Activated CD8-positive, alpha-beta T cell treated with anti-CD3 and anti-CD28 coated beads for 36 hours (primary cell): ENCODE measurements around the gene TMEM134. TPM values are rescaled to one million over a fixed set of nuclear protein-coding genes. Genes with fewer than 3 reads are reported as not detected.

Experiments used
- ATAC-seq: fragments of 200-7000 bp; cut with Tn5 transposase; one replicate; pipeline ENCODE4 v1.10.0; 2021; ENCODE audit warnings: mild to moderate bottlenecking, moderate library complexity
- CTCF ChIA-PET: fragments of 350-600 bp; sonication (Branson Sonifier 250); formaldehyde crosslinking; loops from one replicate; lab custom pipeline; 2021; ENCODE audit warnings: antibody characterized with exemption; lab: Charles Lee
- POLR2A ChIA-PET: fragments of 350-600 bp; sonication (Branson Sonifier 250); formaldehyde crosslinking; loops from one replicate; lab custom pipeline; 2021; ENCODE audit warnings: antibody characterized with exemption; lab: Charles Lee
- DNase-seq: peaks from one replicate; pipeline ENCODE4 v3.0.0-alpha.2; 2020
- H3K27ac Mint-ChIP-seq: one replicate; pipeline ENCODE4 v1.8.0; 2021; ENCODE audit warnings: mild to moderate bottlenecking, mixed read lengths
- H3K27me3 Mint-ChIP-seq: one replicate; pipeline ENCODE4 v1.8.0; 2021; ENCODE audit warnings: mixed read lengths
- H3K36me3 Mint-ChIP-seq: one replicate; pipeline ENCODE4 v1.8.0; 2021; ENCODE audit warnings: low read depth, mixed read lengths
- H3K4me1 Mint-ChIP-seq: one replicate; pipeline ENCODE4 v1.8.0; 2021; ENCODE audit warnings: low read depth, mixed read lengths
- H3K4me3 Mint-ChIP-seq: one replicate; pipeline ENCODE4 v1.8.0; 2021; ENCODE audit warnings: mild to moderate bottlenecking, moderate library complexity, mixed read lengths
- H3K9me3 Mint-ChIP-seq: one replicate; pipeline ENCODE4 v1.8.0; 2021; ENCODE audit warnings: mixed read lengths
- intact Hi-C: fragments of 100-400 bp; cut with micrococcal nuclease; formaldehyde crosslinking; loops from one replicate; pipeline ENCODE4 v1.10.0; 2022
- total RNA-seq, 2 experiments: library from RNA; stranded (reverse); gene quantifications; one replicate each; pipeline ENCODE4 v1.2.3, GENCODE V29; 2021
- TF ChIP-seq, protein P1 (sequence below): fragments of 200-600 bp; IDR thresholded peaks from one replicate; pipeline ENCODE4 v1.8.0; 2022; ENCODE audit warnings: antibody characterized with exemption, mild to moderate bottlenecking

TMEM134 gene
- total RNA-seq, 2 experiments from 2014 or later: 56.0 to 59.2 TPM

GRCh38 chr11:67506426-67507051 lies 37.5 kb upstream of the TMEM134 start:
- TF ChIP-seq, protein P1, sequence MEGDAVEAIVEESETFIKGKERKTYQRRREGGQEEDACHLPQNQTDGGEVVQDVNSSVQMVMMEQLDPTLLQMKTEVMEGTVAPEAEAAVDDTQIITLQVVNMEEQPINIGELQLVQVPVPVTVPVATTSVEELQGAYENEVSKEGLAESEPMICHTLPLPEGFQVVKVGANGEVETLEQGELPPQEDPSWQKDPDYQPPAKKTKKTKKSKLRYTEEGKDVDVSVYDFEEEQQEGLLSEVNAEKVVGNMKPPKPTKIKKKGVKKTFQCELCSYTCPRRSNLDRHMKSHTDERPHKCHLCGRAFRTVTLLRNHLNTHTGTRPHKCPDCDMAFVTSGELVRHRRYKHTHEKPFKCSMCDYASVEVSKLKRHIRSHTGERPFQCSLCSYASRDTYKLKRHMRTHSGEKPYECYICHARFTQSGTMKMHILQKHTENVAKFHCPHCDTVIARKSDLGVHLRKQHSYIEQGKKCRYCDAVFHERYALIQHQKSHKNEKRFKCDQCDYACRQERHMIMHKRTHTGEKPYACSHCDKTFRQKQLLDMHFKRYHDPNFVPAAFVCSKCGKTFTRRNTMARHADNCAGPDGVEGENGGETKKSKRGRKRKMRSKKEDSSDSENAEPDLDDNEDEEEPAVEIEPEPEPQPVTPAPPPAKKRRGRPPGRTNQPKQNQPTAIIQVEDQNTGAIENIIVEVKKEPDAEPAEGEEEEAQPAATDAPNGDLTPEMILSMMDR: peak; percentile 54
- ATAC-seq (no peak), DNase-seq (no peak)
- CTCF ChIA-PET: interaction anchor here (0.6 to 1.9 kb wide), 9 partner anchors 15 to 155 kb away, joined by 3 to 8 read pairs (median 4); partner anchors contain the start of genes PPP1CA and TMEM134
- Mint-ChIP-seq H3K4me3 (peak overlapping the region; percentile 89), H3K27ac (peak overlapping the region; percentile 88), H3K27me3 (no peaks in the 10 kb centered on the region), H3K9me3 (no peaks in the 10 kb centered on the region), H3K4me1 (peaks cover 39% of the 10 kb centered on the region), H3K36me3 (peaks cover 15% of the 10 kb centered on the region)
- intact Hi-C loops: loop anchor here (1.0 to 5.0 kb wide), 2 partner anchors 22 to 69 kb away; partner anchors contain the start of gene PTPRCAP
- POLR2A ChIA-PET: interaction anchor here (0.8 to 8.8 kb wide), 6 partner anchors 18 to 103 kb away, joined by 3 to 108 read pairs (median 5); partner anchors contain the start of genes PTPRCAP and TBC1D10C

DNA sequence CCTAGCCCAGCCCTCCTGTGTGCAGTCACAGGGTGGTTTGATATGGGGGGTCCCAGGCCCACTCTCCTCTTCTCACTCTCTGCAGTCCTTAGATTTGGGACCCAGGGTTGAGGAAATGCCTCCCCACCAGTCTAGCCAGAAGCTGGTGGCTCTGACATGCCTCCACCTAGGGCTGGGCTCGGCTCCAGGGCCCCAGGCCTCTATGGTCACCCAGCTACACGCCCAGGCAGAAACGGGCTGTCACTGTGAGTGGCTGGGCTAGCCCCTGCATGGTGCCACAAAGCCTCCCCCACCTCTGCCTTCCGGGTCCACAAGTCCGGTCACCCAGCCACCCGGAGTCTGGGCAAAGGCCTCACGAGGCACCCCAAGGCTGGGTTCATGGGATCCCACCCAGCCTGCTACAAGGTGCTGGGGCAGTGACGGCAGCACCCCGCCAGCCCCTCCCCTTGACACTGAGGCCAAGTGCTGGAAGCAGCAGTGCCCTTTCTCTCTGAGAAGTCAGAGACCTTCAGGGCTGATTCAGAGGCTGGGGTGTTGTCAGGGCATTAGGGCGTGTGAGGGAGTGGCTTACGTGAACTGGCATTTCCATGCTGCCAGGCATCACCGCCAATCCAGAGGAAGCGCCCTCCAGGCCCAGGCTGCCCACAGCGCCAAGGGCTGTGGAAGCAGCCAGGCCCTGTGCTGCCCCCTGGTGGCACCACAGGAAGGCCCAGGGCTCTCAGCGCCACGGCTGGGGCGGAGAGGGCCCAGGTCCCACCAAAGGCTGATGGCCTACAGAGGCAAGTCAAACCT lies 36.8 kb upstream of the TMEM134 start:
- Mint-ChIP-seq H3K9me3 (no peaks in the 10 kb centered on the region), H3K4me3 (peak overlapping the region; percentile 89), H3K27ac (peak overlapping the region; percentile 97), H3K27me3 (no peaks in the 10 kb centered on the region), H3K4me1 (peaks cover 47% of the 10 kb centered on the region), H3K36me3 (peaks cover 20% of the 10 kb centered on the region)
- TF ChIP-seq, protein P1: peak; percentile 91
- peak; percentile 97 for DNase-seq
- CTCF ChIA-PET: interaction anchor here (1.0 to 1.9 kb wide), 9 partner anchors 14 to 154 kb away, joined by 3 to 8 read pairs (median 4); partner anchors contain the start of gene PPP1CA
- peak; percentile 67 for ATAC-seq
- intact Hi-C loops: loop anchor here (1.0 to 5.0 kb wide), 2 partner anchors 22 to 68 kb away; partner anchors contain the start of gene PTPRCAP
- POLR2A ChIA-PET: interaction anchor here (0.6 to 8.8 kb wide), 8 partner anchors 11 to 154 kb away, joined by 3 to 108 read pairs (median 4); partner anchors contain the start of genes PPP1CA, PTPRCAP and TBC1D10C

GRCh38 chr11:67504950-67505581 lies 36.0 kb upstream of the TMEM134 start, which contains the start of gene PITPNM1:
PITPNM1 (minus strand) TSS chr11:67505363; CDS start chr11:67504180, 1,183 bp downstream.
- ChIA-PET POLR2A (interaction anchor here (0.7 to 8.8 kb wide), 9 partner anchors 10 to 153 kb away, joined by 3 to 108 read pairs (median 4); partner anchors contain the start of genes AIP, PPP1CA, PTPRCAP and TBC1D10C), CTCF (interaction anchor here (1.0 to 1.9 kb wide), 7 partner anchors 13 to 148 kb away, joined by 3 to 8 read pairs (median 4); partner anchors contain the start of gene PPP1CA)
- Mint-ChIP-seq H3K27ac (peak within 1 kb of the TSS; percentile 97), H3K4me1 (peaks cover 50% of the 10 kb centered on the region), H3K9me3 (no peaks in the 10 kb centered on the region), H3K4me3 (peak within 1 kb of the TSS; percentile 89), H3K27me3 (no peaks in the 10 kb centered on the region), H3K36me3 (peaks cover 27% of the 10 kb centered on the region)
- TF ChIP-seq, protein P1: no peak
- intact Hi-C loops: loop anchor here (5.0 kb wide), 1 partner anchor 68 kb away; the partner anchor contains the start of gene PTPRCAP
- ATAC-seq (peak; percentile 5), DNase-seq (peak; percentile 78)

GRCh38 chr11:67504005-67504949 lies 35.2 kb upstream of the TMEM134 start:
- H3K9me3 Mint-ChIP-seq: no peaks in the 10 kb centered on the region
- DNase-seq: peak; percentile 54
- H3K4me3 Mint-ChIP-seq: peak overlapping the region; percentile 89
- POLR2A ChIA-PET: interaction anchor here (0.8 to 8.8 kb wide), 3 partner anchors 16 to 67 kb away, joined by 3 to 108 read pairs (median 10); partner anchors contain the start of genes AIP and PTPRCAP
- H3K27me3 Mint-ChIP-seq: no peaks in the 10 kb centered on the region
- intact Hi-C loops: no loop called here
- CTCF ChIA-PET: interaction anchor here (1.3 kb wide), 1 partner anchor 115 kb away, joined by 3 read pairs; no protein-coding TSS in a partner anchor
- H3K36me3 Mint-ChIP-seq: peaks cover 30% of the 10 kb centered on the region
- ATAC-seq: no peak
- TF ChIP-seq, protein P1: no peak
- peaks cover 49% of the 10 kb centered on the region for H3K4me1 Mint-ChIP-seq
- peak overlapping the region; percentile 86 for H3K27ac Mint-ChIP-seq
